ENCODE measurements around the gene ADAM22. TPM values are rescaled to one million over a fixed set of nuclear protein-coding genes. Genes with fewer than 3 reads are reported as not detected.

ADAM22 gene
- total and polyA plus RNA-seq, 2 experiments from 2014 or later, result 2.7 to 18.7 TPM

DNA sequence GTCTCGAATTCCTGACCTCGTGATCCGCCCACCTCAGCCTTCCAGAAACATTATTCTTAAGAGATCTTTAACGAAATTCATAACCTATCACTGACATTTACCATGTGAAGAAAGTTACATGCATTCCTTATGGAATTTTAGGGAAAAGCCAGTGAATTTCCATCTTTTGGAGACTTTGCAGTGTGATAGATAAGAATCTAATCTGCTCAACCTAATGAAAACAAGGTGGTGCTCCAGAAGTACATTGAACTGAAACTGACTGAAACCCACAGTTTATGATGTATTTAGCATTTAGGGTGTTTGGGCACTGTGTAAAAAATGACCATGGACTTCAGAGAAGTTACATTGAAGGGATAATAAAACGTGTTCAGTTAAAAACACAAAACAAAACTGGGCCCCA lies 242.1 kb downstream of the ADAM22 start (continued):
- TF ChIP-seq REST (IDR thresholded peaks at IDR 0.05; ENCODE audit: unreplicated experiment) (no peak), JUNB (IDR thresholded peaks at IDR 0.05; ENCODE audit: unreplicated experiment) (no peak)

- Histone ChIP-seq H3K27ac (ENCODE audit: low read depth) (no peak overlapping the region), H2AFZ (no peak overlapping the region), H3F3A (replicated peaks; ENCODE audit: low read depth) (no peaks in the 10 kb centered on the region), H4K20me1 (replicated peaks; ENCODE audit: insufficient read depth) (no peaks in the 10 kb centered on the region), H3K4me1 (ENCODE audit: insufficient read depth) (peaks cover 11% of the 10 kb centered on the region), H3K36me3 (ENCODE audit: insufficient read depth) (no peaks in the 10 kb centered on the region), H3K4me2 (no peak overlapping the region), H3K9me2 (ENCODE audit: insufficient read depth) (no peaks in the 10 kb centered on the region), H3K4me3 (no peak overlapping the region), H3K27me3 (ENCODE audit: insufficient read depth) (no peaks in the 10 kb centered on the region), H3K79me2 (replicated peaks; ENCODE audit: insufficient read depth) (no peaks in the 10 kb centered on the region)
- TF ChIP-seq, protein P1, sequence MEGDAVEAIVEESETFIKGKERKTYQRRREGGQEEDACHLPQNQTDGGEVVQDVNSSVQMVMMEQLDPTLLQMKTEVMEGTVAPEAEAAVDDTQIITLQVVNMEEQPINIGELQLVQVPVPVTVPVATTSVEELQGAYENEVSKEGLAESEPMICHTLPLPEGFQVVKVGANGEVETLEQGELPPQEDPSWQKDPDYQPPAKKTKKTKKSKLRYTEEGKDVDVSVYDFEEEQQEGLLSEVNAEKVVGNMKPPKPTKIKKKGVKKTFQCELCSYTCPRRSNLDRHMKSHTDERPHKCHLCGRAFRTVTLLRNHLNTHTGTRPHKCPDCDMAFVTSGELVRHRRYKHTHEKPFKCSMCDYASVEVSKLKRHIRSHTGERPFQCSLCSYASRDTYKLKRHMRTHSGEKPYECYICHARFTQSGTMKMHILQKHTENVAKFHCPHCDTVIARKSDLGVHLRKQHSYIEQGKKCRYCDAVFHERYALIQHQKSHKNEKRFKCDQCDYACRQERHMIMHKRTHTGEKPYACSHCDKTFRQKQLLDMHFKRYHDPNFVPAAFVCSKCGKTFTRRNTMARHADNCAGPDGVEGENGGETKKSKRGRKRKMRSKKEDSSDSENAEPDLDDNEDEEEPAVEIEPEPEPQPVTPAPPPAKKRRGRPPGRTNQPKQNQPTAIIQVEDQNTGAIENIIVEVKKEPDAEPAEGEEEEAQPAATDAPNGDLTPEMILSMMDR (conservative IDR thresholded peaks at IDR 0.05; ENCODE audit: low read depth in 2 of 2), result no peak
- TF ChIP-seq ZNF331 (CRISPR knock-in tag; IDR thresholded peaks at IDR 0.05; ENCODE audit: low read depth) (no peak), ZNF462 (CRISPR knock-in tag; IDR thresholded peaks at IDR 0.05) (no peak), STAT1 (IDR thresholded peaks at IDR 0.05; ENCODE audit: unreplicated experiment) (no peak), NANOG (IDR thresholded peaks at IDR 0.05; ENCODE audit: borderline replicate concordance) (no peak), JUNB (IDR thresholded peaks at IDR 0.05; ENCODE audit: unreplicated experiment) (no peak)
- TF ChIP-seq, protein P2, sequence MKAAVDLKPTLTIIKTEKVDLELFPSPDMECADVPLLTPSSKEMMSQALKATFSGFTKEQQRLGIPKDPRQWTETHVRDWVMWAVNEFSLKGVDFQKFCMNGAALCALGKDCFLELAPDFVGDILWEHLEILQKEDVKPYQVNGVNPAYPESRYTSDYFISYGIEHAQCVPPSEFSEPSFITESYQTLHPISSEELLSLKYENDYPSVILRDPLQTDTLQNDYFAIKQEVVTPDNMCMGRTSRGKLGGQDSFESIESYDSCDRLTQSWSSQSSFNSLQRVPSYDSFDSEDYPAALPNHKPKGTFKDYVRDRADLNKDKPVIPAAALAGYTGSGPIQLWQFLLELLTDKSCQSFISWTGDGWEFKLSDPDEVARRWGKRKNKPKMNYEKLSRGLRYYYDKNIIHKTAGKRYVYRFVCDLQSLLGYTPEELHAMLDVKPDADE (IDR thresholded peaks at IDR 0.05), result no peak
- Mint-ChIP-seq H3K27ac (no peak overlapping the region), H3K27me3 (ENCODE audit: insufficient read depth, low read depth, poor library complexity) (peaks cover 1% of the 10 kb centered on the region), H3K4me3 (no peak overlapping the region), H3K36me3 (ENCODE audit: low read depth) (peaks cover 4% of the 10 kb centered on the region; the same call in 1 of the 3 replicates), H3K9me3 (no peaks in the 10 kb centered on the region), H3K4me1 (peaks cover 30% of the 10 kb centered on the region)
- DNase-seq (ENCODE audit: low spot score), result no peak
- ATAC-seq, result no peak
These were observed 249.0 kb downstream of the ADAM22 start for GRCh38 chr7:88183051-88183450.

Data from GM23338 (cell line).